K562 treated with DMSO at 1 percent for 12 hours (cell line): ENCODE measurements around the gene PPCS. TPM values are rescaled to one million over a fixed set of nuclear protein-coding genes. Genes with fewer than 3 reads are reported as not detected.

Source experiments
- total RNA-seq: library from RNA; unstranded; fragments of 300-600 nt; gene quantifications from 2 replicates; pipeline ENCODE4 v1.2.3, GENCODE V29; 2022; ENCODE audit not compliant: insufficient read depth

Gene PPCS
- total RNA-seq: 34.5 and 51.2 TPM in 2 replicates

GRCh38 chr1:42456010-42456753 is at the start of gene PPCS, which contains the start of gene ZMYND12:
Gene PPCS, plus strand, starts transcription at chr1:42456543. Its CDS starts 23 bp downstream, at chr1:42456566.
Gene ZMYND12, minus strand, starts transcription at chr1:42456022. Its CDS starts 25 bp downstream, at chr1:42455997.

GRCh38 chr1:42462828-42463763 is 6.8 kb downstream of the PPCS start, which contains the start of gene CCDC30:
Gene CCDC30, plus strand, starts transcription at chr1:42463286. Its CDS starts 17,266 bp downstream, at chr1:42480552.

Other genes starting within 250 kb of the PPCS start
- 5.3 and 21.2 TPM in 2 replicates for gene FOXJ3, start 121.3 kb upstream of the PPCS start, total RNA-seq
- not detected in 2 replicates for gene RIMKLA, start 75.8 kb upstream of the PPCS start, total RNA-seq
- gene ZMYND12, start 521 bp upstream of the PPCS start, total RNA-seq: not detected in 2 replicates
- 0.21 TPM in 1 of 2 replicates, not detected in the other for gene CCDC30, start 6.7 kb downstream of the PPCS start, total RNA-seq
- gene PPIH, start 201.9 kb downstream of the PPCS start, total RNA-seq: 134 and 148 TPM in 2 replicates
- 752 and 971 TPM in 2 replicates for gene YBX1, start 225.9 kb downstream of the PPCS start, total RNA-seq